ENCODE data around the gene CCDC192.

CCDC192 gene

GRCh38 chr5:127976991-127977717 is 274.0 kb downstream of the CCDC192 start:
- no CpG with 5 or more reads among the region's 5 CpGs for WGBS (ENCODE audit: insufficient coverage, insufficient read length)
- no peaks in the 10 kb centered on the region for H3K27me3 ChIP-seq (ENCODE audit: control insufficient read depth, insufficient read depth, low read length)
- H3K27ac ChIP-seq (ENCODE audit: low read length), result no peak overlapping the region
- no peaks in the 10 kb centered on the region for H3K9me3 ChIP-seq (ENCODE audit: control insufficient read depth, insufficient read depth, low read length)
- DNase-seq (ENCODE audit: low read depth, low spot score), result no peak
- no peaks in the 10 kb centered on the region for H3K4me1 ChIP-seq (ENCODE audit: control insufficient read depth, insufficient read depth, low read length)
- no peak overlapping the region for H3K4me3 ChIP-seq (ENCODE audit: low read length)
- H3K36me3 ChIP-seq (ENCODE audit: control insufficient read depth, insufficient read depth, low read length), result no peaks in the 10 kb centered on the region

DNA sequence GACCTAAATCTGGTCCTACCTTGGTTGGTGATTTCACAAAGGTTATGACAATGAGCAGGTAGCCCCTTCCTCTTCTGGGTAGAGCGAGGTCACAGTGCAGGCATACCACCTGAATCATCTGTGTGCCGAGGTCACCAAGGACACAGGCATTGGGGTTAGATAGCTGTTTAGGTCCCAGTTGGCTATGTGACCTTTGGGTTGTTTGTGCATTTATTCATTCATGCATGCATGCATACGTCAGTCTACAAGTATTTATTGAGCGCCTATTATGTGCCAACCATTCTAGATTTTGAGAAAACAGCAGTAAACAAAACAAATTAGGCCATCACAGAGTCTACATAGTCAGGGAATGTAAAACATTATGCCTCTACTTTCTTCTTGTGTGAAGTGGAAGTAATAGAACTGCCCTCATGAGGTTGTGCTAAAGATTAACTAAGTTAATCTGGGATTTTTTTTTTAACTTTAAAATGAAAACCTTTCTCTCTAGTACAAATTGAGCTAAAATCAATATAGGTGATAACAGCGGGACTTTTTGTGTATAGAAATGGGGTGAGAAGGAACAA is 275.6 kb downstream of the CCDC192 start:
- no peaks in the 10 kb centered on the region for H3K9me3 ChIP-seq (ENCODE audit: control insufficient read depth, insufficient read depth, low read length)
- H3K4me1 ChIP-seq (ENCODE audit: control insufficient read depth, insufficient read depth, low read length), result no peaks in the 10 kb centered on the region
- H3K36me3 ChIP-seq (ENCODE audit: control insufficient read depth, insufficient read depth, low read length), result no peaks in the 10 kb centered on the region
- DNase-seq (ENCODE audit: low read depth, low spot score), result no peak
- H3K4me3 ChIP-seq (ENCODE audit: low read length), result no peak overlapping the region
- H3K27ac ChIP-seq (ENCODE audit: low read length), result no peak overlapping the region
- H3K27me3 ChIP-seq (ENCODE audit: control insufficient read depth, insufficient read depth, low read length), result no peaks in the 10 kb centered on the region
- no CpG with 5 or more reads among the region's 5 CpGs for WGBS (ENCODE audit: insufficient coverage, insufficient read length)

- Histone ChIP-seq H3K27ac (ENCODE audit: low read length) (no peak overlapping the region), H3K36me3 (ENCODE audit: control insufficient read depth, insufficient read depth, low read length) (no peaks in the 10 kb centered on the region), H3K4me3 (ENCODE audit: low read length) (no peak overlapping the region), H3K4me1 (ENCODE audit: control insufficient read depth, insufficient read depth, low read length) (no peaks in the 10 kb centered on the region), H3K27me3 (ENCODE audit: control insufficient read depth, insufficient read depth, low read length) (no peaks in the 10 kb centered on the region), H3K9me3 (ENCODE audit: control insufficient read depth, insufficient read depth, low read length) (no peaks in the 10 kb centered on the region)
- DNase-seq (ENCODE audit: low read depth, low spot score), result no peak
These were observed 276.3 kb downstream of the CCDC192 start for GRCh38 chr5:127979475-127979874.

- Histone ChIP-seq H3K4me1 (ENCODE audit: control insufficient read depth, insufficient read depth, low read length) (no peaks in the 10 kb centered on the region), H3K27me3 (ENCODE audit: control insufficient read depth, insufficient read depth, low read length) (no peaks in the 10 kb centered on the region), H3K9me3 (ENCODE audit: control insufficient read depth, insufficient read depth, low read length) (no peaks in the 10 kb centered on the region), H3K4me3 (ENCODE audit: low read length) (no peak overlapping the region), H3K36me3 (ENCODE audit: control insufficient read depth, insufficient read depth, low read length) (no peaks in the 10 kb centered on the region), H3K27ac (ENCODE audit: low read length) (no peak overlapping the region)
- no peak for DNase-seq (ENCODE audit: low read depth, low spot score)
These were observed 277.7 kb downstream of the CCDC192 start for GRCh38 chr5:127980843-127981242.

- Histone ChIP-seq H3K4me1 (ENCODE audit: control insufficient read depth, insufficient read depth, low read length) (no peaks in the 10 kb centered on the region), H3K4me3 (ENCODE audit: low read length) (no peak overlapping the region), H3K27me3 (ENCODE audit: control insufficient read depth, insufficient read depth, low read length) (no peaks in the 10 kb centered on the region), H3K36me3 (ENCODE audit: control insufficient read depth, insufficient read depth, low read length) (no peaks in the 10 kb centered on the region), H3K27ac (ENCODE audit: low read length) (no peak overlapping the region), H3K9me3 (ENCODE audit: control insufficient read depth, insufficient read depth, low read length) (no peaks in the 10 kb centered on the region)
- DNase-seq (ENCODE audit: low read depth, low spot score), result no peak
- no CpG with 5 or more reads among the region's 4 CpGs for WGBS (ENCODE audit: insufficient coverage, insufficient read length)
These were observed 278.3 kb downstream of the CCDC192 start for GRCh38 chr5:127981498-127981897.

DNA sequence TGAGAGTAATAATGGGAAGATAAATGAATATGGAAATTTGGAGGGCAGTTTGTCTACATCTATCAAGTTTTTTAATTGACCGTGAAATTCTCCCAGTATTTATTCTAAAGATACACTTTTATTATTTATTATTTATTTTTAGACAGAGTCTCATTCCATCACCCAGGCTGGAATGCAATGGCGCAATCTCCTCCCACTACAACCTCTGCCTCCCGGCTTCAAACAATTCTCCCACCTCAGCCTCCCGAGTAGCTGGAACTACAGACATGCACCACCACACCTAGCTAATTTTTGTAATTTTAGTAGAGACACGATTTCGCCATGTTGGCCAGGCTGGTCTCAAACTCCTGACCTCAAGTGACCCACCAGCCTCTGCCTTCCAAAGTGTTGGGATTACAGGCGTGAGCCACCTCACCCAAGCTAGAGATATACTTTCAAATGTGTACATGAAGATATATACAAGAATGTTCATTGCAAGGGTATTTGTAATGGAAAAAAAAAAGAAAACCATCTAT is 282.7 kb downstream of the CCDC192 start:
- no CpG with 5 or more reads among the region's 7 CpGs for WGBS (ENCODE audit: insufficient coverage, insufficient read length)
- H3K36me3 ChIP-seq (ENCODE audit: control insufficient read depth, insufficient read depth, low read length), result no peaks in the 10 kb centered on the region
- no peaks in the 10 kb centered on the region for H3K27me3 ChIP-seq (ENCODE audit: control insufficient read depth, insufficient read depth, low read length)
- H3K4me3 ChIP-seq (ENCODE audit: low read length), result no peak overlapping the region
- H3K27ac ChIP-seq (ENCODE audit: low read length), result no peak overlapping the region
- H3K9me3 ChIP-seq (ENCODE audit: control insufficient read depth, insufficient read depth, low read length), result no peaks in the 10 kb centered on the region
- DNase-seq (ENCODE audit: low read depth, low spot score), result no peak
- H3K4me1 ChIP-seq (ENCODE audit: control insufficient read depth, insufficient read depth, low read length), result no peaks in the 10 kb centered on the region

DNA sequence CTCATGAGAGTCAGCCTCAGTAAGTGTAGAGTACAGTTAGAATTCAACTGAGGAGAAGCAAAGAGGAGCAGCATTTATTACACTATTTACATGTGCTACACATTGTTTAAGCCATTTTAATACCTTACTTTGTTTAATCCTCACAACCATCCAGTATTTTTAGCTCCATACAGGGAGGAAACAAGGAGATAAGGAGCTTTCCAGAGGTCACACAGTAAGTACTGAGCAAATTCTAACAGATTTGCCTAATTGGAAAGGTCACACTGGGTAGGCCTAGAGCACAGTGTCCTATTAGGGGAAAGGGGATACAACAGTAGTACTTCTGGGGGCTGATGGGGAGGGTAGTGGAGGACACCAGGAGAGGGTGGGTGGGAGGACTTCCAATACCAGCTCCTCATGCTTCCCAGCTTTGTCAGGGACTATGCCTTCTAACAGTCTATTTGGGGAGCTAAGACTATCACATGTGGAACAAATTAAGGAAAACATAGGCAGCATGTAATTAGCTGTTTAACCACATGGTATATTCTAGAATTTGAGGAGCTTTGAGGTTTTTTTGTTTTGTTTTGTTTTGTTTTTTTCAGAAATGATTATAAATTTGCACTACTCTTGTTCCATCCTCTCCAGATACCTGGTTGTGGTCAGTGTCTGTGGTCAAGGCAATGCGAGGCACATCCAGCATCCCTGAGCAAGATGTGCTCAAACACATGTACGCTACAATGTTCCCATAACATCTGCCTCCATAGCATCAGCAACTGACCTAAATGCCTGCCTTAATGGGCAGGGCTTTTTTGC is 284.4 kb downstream of the CCDC192 start:
- DNase-seq (ENCODE audit: low read depth, low spot score), result no peak
- Histone ChIP-seq H3K27me3 (ENCODE audit: control insufficient read depth, insufficient read depth, low read length) (no peaks in the 10 kb centered on the region), H3K27ac (ENCODE audit: low read length) (no peak overlapping the region), H3K4me3 (ENCODE audit: low read length) (no peak overlapping the region), H3K36me3 (ENCODE audit: control insufficient read depth, insufficient read depth, low read length) (no peaks in the 10 kb centered on the region), H3K9me3 (ENCODE audit: control insufficient read depth, insufficient read depth, low read length) (no peaks in the 10 kb centered on the region), H3K4me1 (ENCODE audit: control insufficient read depth, insufficient read depth, low read length) (no peaks in the 10 kb centered on the region)
- no CpG with 5 or more reads among the region's 2 CpGs for WGBS (ENCODE audit: insufficient coverage, insufficient read length)

GRCh38 chr5:127988146-127988760 is 285.1 kb downstream of the CCDC192 start:
- Histone ChIP-seq H3K4me3 (ENCODE audit: low read length) (no peak overlapping the region), H3K36me3 (ENCODE audit: control insufficient read depth, insufficient read depth, low read length) (no peaks in the 10 kb centered on the region), H3K4me1 (ENCODE audit: control insufficient read depth, insufficient read depth, low read length) (no peaks in the 10 kb centered on the region), H3K27me3 (ENCODE audit: control insufficient read depth, insufficient read depth, low read length) (no peaks in the 10 kb centered on the region), H3K9me3 (ENCODE audit: control insufficient read depth, insufficient read depth, low read length) (no peaks in the 10 kb centered on the region), H3K27ac (ENCODE audit: low read length) (no peak overlapping the region)
- DNase-seq (ENCODE audit: low read depth, low spot score), result no peak

Data from iPS DF 6.9 (cell line).